HL-60 (cell line): ENCODE data around the gene GJC1.

Experiments
- DNase-seq, 2 experiments: peaks; one replicate each; pipeline ENCODE4 v3.0.0-alpha.2; 2010 to 2020; ENCODE audit warnings: low read depth in 1 of 2, low spot score in 1 of 2
- H3K27ac ChIP-seq: fragments of 250-450 bp; sonication (Bioruptor Pico); replicated peaks from 2 replicates; pipeline ENCODE4 v1.5.1; 2020; ENCODE audit warnings: mild to moderate bottlenecking, moderate library complexity
- H3K27me3 ChIP-seq: fragments of 250-450 bp; sonication (Bioruptor Pico); 2 replicates; pipeline ENCODE4 v1.5.1; 2021; ENCODE audit warnings: mild to moderate bottlenecking, moderate library complexity; ENCODE audit not compliant: insufficient read depth, poor library complexity, severe bottlenecking
- H3K4me3 ChIP-seq: replicated peaks from 2 replicates; pipeline ENCODE4 v1.5.1; 2011; ENCODE audit warnings: mild to moderate bottlenecking, control low read depth, low read length; ENCODE audit not compliant: insufficient read depth
- GABPA ChIP-seq: IDR thresholded peaks from 2 replicates; pipeline ENCODE4 v1.6.1; 2012; ENCODE audit warnings: low read depth
- POLR2AphosphoS5 ChIP-seq: IDR thresholded peaks from 2 replicates; pipeline ENCODE4 v1.6.1; 2012; ENCODE audit warnings: low read depth
- SPI1 ChIP-seq: IDR thresholded peaks from 2 replicates; pipeline ENCODE4 v1.6.1; 2012; ENCODE audit warnings: low read depth, mild to moderate bottlenecking, borderline replicate concordance
- TF ChIP-seq, protein P1 (sequence below): IDR thresholded peaks from 2 replicates; pipeline ENCODE4 v1.6.1; 2012; ENCODE audit warnings: low read depth; ENCODE audit not compliant: insufficient replicate concordance
- TF ChIP-seq, protein P2 (sequence below): IDR thresholded peaks from one replicate; pipeline ENCODE4 v1.5.1; 2011; ENCODE audit warnings: low read length, control low read depth, inconsistent platforms; ENCODE audit not compliant: insufficient read depth

The GJC1 gene

DNA sequence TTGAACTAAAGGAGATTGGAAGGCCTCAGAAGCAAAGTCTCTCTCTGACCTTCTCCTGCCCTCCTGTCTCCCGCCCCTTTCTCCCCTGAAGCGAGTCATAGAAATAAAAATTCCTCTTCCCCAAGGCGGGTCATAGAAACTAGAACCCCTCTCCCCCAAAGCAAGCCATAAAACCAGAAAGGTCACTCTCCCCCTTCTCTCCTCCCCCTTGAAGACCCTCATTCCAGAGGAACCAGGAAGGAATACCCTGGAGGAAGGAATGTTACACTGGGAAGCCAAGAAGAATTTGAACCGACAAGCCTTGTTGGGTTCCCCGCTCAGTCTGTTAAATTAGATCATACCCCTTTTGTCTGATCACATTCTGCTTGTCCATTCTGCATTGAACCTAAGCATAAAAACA lies 2.7 kb upstream of the GJC1 start:
- Histone ChIP-seq H3K4me3 (no peak overlapping the region), H3K27me3 (peaks cover 33% of the 10 kb centered on the region), H3K27ac (no peak overlapping the region)
- TF ChIP-seq, protein P1, sequence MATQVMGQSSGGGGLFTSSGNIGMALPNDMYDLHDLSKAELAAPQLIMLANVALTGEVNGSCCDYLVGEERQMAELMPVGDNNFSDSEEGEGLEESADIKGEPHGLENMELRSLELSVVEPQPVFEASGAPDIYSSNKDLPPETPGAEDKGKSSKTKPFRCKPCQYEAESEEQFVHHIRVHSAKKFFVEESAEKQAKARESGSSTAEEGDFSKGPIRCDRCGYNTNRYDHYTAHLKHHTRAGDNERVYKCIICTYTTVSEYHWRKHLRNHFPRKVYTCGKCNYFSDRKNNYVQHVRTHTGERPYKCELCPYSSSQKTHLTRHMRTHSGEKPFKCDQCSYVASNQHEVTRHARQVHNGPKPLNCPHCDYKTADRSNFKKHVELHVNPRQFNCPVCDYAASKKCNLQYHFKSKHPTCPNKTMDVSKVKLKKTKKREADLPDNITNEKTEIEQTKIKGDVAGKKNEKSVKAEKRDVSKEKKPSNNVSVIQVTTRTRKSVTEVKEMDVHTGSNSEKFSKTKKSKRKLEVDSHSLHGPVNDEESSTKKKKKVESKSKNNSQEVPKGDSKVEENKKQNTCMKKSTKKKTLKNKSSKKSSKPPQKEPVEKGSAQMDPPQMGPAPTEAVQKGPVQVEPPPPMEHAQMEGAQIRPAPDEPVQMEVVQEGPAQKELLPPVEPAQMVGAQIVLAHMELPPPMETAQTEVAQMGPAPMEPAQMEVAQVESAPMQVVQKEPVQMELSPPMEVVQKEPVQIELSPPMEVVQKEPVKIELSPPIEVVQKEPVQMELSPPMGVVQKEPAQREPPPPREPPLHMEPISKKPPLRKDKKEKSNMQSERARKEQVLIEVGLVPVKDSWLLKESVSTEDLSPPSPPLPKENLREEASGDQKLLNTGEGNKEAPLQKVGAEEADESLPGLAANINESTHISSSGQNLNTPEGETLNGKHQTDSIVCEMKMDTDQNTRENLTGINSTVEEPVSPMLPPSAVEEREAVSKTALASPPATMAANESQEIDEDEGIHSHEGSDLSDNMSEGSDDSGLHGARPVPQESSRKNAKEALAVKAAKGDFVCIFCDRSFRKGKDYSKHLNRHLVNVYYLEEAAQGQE, result no peak
- TF ChIP-seq, protein P2, sequence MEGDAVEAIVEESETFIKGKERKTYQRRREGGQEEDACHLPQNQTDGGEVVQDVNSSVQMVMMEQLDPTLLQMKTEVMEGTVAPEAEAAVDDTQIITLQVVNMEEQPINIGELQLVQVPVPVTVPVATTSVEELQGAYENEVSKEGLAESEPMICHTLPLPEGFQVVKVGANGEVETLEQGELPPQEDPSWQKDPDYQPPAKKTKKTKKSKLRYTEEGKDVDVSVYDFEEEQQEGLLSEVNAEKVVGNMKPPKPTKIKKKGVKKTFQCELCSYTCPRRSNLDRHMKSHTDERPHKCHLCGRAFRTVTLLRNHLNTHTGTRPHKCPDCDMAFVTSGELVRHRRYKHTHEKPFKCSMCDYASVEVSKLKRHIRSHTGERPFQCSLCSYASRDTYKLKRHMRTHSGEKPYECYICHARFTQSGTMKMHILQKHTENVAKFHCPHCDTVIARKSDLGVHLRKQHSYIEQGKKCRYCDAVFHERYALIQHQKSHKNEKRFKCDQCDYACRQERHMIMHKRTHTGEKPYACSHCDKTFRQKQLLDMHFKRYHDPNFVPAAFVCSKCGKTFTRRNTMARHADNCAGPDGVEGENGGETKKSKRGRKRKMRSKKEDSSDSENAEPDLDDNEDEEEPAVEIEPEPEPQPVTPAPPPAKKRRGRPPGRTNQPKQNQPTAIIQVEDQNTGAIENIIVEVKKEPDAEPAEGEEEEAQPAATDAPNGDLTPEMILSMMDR, result no peak
- TF ChIP-seq GABPA (no peak), SPI1 (no peak), POLR2AphosphoS5 (no peak)
- DNase-seq, result no peak

DNA sequence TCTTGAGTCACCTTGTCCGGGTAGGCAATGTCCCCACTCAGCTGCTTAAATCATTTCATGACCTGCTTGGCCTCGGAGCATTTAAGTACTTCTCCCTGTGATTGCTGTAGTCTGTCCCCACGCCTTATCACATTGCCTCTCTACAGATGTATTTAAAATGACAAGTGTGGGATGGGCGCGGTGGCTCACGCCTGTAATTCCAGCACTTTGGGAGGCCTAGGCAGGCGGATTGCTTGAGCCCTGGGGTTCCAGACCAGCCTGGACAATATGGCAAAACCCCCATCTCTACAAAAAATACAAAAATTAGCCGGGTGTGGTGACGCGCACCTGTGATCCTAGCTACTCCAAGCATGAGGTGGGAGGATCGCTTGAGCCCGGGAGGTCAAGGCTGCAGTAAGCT lies 1.3 kb upstream of the GJC1 start:
- no peak overlapping the region for H3K27ac ChIP-seq
- DNase-seq, result no peak
- H3K4me3 ChIP-seq, result no peak overlapping the region
- peaks cover 48% of the 10 kb centered on the region for H3K27me3 ChIP-seq
- TF ChIP-seq, protein P1, result no peak
- TF ChIP-seq POLR2AphosphoS5 (no peak), SPI1 (no peak), GABPA (no peak)
- TF ChIP-seq, protein P2, result no peak

DNA sequence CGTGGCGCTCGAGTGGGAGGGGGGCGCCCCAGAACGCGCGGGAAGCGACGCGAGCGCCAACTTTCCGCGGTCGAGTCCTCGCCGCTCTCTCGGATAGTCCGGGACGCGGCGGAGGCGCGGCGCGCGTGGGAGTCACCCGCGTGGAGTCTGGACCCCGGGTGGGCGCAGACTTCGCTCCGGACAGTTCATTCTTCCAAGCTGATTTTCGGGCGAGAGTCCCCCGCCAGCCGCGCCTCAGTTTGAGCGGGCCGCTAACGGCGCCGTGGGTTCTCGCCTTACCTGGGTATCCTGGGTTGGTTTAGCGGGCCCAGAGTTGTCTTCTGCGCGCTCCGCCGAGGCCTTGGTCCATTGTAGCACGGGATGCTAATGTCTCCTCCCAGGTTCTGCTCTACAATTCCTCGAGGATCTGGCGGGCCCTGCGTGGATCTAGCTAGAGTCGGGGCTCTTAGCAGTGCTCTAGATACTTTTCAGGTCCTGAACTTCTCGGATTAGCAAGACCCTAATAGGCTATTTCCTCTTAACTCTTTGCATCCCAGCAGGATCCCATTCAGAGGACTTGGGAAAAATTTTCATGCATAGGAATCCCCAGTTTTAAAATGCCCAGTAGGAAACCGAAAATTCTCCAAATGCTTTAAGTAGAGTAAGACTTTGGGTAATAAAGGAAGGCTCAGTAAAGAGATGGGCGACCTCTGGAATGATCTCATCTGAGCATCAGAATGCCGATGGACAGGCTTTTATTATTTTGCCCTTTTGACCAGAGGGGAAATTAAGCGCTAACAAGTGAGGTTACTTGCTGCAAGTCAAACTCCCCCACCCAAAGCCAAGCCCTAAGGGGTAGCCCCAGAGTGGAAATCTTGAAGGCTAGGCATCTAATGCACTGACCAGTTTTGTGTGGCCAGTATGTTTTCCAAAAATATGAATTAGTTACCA lies 537 bp upstream of the GJC1 start:
- Histone ChIP-seq H3K27ac (no peak overlapping the region), H3K27me3 (peaks cover 49% of the 10 kb centered on the region), H3K4me3 (peak overlapping the region; percentile 40)
- TF ChIP-seq, protein P1, result no peak
- TF ChIP-seq GABPA, result no peak
- no peak for TF ChIP-seq POLR2AphosphoS5
- TF ChIP-seq, protein P2, result no peak
- TF ChIP-seq SPI1, result no peak
- DNase-seq, result no peak
